Measurements from ENCODE around the gene POLR2A. TPM values are rescaled to one million over a fixed set of nuclear protein-coding genes. Genes with fewer than 3 reads are reported as not detected.

The POLR2A gene
- total RNA-seq, 2 donors from 2014 or later: 83.8 to 100.0 TPM

DNA sequence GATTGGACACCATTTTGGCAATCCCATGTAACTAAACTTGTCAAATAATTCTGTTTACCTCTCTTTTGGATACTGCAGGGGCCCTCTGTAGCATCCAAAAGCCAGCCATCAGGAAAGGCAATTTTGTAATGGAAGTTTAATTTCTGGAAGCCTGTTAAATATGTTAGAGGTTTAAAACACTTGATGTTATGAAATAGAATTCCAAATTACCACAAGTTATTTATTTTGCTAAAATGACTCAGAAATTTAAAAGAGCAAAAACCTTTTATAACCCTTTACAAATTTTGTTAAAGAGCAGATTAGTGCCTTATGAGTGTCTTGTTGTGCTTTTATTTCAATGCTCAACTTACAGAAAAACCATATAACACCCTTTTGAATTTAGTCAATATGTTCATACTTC is 44.7 kb downstream of the POLR2A start:
- no peak for DNase-seq
- no peak for ATAC-seq
- intact Hi-C loops (cut with DNase I, micrococcal nuclease): no loop called here

DNA sequence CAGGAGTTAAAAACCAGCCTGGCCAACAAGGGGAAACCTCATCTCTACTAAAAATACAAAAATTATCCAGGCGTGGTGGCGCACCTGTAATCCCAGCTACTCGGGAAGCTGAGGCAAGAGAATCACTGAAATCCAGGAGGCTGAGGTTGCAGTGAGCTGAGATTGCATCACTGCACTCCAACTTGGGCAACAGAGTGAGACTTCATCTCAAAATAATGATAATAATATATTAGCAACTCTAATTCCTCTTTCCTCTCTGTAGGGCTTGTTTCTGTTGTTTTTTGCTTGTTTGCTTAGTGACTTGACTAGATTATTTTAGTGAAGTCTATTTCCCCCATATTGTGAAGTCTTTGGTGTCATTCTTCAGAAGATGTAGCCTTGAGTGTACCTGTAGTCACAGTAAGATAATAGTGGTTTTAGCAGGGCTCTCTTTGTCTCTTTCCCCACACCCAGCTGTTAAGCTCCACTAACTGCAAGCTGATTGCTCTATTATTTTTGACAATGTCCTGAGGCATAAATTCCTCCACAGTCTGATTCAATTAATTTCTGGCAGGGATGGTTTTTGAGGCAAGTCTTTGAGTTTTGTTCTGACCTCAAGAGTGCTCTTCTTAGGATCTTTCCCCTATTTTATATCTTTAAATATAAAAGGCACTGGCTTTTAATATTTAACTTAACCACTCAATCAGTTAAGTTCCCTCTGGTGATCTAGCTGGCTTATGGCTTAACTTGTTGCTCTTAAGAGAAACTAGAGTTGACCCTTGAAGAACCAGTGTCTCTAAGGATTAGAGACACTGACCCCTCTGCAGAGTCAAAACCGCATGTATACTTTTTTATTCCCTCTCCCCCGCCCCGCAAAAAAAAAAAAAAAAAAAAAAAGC is 46.1 kb downstream of the POLR2A start:
- intact Hi-C loops (cut with DNase I, micrococcal nuclease): no loop called here
- DNase-seq: no peak
- ATAC-seq: no peak

DNA sequence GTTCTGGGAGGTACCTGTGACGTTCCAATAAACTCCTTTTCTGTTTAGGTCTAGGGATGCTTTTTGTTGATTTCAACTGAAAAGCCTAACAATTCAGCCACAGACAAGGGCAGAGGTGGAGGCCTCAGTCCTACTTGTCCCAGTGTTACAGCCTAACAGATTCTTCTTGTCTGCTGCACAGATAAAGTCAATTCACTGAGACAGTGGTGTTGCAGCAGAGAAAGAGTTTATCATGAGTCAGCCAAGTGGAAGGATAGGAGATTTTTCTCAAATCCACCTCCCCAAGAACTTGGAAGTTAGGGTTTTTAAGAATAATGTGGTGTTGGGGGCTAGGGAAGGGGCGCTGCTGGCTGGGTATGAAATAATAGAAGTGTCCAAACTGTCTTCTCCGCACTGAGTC is 53.9 kb downstream of the POLR2A start:
- no peak for DNase-seq
- intact Hi-C loops (cut with DNase I, micrococcal nuclease): no loop called here
- no peak for ATAC-seq

DNA sequence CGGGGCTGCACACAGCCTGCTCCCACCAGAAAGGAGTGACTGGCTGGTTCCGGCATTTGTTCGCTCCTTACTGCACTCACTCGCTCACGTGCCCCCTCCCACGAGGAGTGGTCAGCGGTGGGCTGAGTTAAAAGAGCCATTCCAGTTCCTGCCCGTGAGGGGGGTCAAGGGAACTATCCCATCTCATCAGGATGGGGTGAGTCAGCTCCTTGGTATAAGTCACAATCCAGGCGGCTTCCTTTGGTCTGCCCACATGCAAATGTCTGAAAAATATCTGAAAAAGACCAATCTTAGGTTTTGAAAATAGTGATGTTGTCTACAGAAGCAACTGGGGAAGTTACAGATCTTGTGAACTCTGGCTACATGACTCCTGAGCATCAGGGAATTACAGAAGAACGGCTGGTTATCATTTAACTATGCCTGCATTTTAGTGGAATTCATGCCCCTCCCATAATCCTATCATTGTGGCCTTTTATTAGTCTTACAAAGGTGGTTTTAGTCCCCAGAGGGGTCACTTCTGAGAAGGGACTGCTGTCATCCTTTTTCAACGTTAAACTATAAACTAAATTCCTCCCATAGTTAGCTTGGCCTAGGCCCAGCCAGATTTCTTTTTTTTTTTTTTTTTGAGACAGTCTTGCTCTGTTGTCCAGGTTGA is 54.9 kb downstream of the POLR2A start:
- DNase-seq (no peak), ATAC-seq (no peak)
- intact Hi-C loops (cut with DNase I, micrococcal nuclease): no loop called here

DNA sequence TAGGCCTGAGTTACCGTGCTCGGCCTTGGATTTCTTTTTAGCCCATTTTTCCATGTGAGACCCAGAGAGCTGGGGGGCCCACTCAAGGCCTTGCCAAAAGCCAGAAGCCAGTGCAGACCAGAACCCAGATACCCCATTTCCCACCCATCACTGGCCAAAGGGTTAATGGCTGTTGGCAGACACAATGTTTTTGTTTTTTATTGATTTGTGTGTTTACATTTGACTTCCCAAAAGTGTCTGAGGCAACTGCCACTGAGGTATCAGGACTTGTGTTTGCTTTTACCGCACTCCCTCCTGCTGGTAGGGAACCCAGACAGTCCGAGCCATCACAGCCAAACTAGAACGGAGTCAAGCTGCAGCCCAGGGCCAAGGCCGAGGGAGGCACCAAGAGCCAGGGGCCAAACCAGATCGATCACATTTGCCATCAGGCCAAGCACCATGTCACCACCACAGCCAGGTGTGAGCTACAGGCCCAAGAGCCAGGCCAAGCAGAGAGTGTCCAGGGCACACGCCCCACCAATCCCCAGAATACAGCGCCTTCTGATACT is 57.0 kb downstream of the POLR2A start:
- DNase-seq (no peak), ATAC-seq (no peak)
- intact Hi-C loops (cut with DNase I, micrococcal nuclease): no loop called here

DNA sequence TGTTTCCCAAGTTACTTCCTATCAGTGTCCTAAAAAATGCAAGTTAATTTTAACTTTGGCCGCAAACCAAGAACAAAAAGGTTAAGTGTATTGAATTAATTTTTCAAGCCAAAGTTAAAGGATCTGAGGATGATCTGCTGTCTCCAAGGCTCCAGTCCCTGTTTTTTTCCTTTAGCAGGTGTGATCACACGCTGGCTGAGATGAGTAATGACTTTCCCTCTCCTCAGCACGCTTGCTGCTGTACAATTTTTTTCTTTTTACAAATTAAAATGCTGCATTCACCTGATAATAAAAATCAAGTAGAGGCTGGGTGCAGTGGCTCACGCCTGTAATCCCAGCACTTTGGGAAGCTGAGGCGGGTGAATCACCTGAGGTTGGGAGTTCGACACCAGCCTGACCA is 60.7 kb downstream of the POLR2A start:
- intact Hi-C loops (cut with DNase I, micrococcal nuclease): no loop called here
- ATAC-seq (no peak), DNase-seq (no peak)

DNA sequence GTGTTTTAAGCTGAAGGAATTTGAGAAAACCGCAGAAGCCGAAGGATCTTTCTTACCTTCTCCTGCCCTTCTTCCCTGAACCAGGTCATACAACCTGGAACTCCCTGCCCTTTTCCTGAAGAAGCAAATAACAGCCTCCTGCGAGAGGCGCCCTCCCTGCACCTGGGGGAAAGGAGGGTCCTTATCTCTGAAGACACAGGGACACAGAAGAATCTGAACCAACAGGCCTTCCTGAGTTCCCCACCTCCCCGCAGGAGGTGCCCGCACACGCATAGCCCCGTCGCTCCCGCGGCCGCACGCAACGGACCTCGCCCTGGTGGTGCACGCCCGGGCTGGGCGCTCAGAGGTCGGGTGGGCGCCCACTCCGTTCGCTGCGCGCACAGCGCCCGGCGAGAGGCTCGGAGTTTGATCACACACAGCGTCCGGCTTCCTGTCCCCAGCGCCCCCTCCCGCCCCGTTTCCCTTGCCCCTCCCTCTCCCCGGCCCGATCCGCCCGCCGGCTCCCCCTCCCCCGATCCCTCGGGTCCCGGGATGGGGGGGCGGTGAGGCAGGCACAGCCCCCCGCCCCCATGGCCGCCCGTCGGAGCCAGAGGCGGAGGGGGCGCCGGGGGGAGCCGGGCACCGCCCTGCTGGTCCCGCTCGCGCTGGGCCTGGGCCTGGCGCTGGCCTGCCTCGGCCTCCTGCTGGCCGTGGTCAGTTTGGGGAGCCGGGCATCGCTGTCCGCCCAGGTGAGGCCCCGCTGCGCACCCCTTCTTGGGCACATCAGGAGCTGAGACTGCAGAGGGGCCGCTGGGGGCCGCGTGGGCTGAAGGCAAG is 64.6 kb downstream of the POLR2A start, which contains the start of gene TNFSF12:
TNFSF12 (plus strand) TSS at position 474 of the 816 bp plus-strand sequence; CDS start at position 570, 96 bp downstream.
- peak; percentile 73 for ATAC-seq
- intact Hi-C loops (cut with DNase I, micrococcal nuclease): no loop called here

More for the DNA sequence above, 64.6 kb downstream of the POLR2A start, which contains the start of gene TNFSF12:
- peak; percentile 62 to 81 for DNase-seq

Other genes starting within 250 kb of the POLR2A start
- 10 to 100 TPM; 30.9 to 34.9 TPM for gene DVL2, start 249.8 kb upstream of the POLR2A start, total RNA-seq
- gene PHF23, start 244.9 kb upstream of the POLR2A start, total RNA-seq: 10 to 100 TPM; 33.9 to 44.1 TPM
- 100 to 1,000 TPM; 431 to 505 TPM for gene GABARAP, start 241.9 kb upstream of the POLR2A start, total RNA-seq
- 100 to 1,000 TPM; 108 to 117 TPM for gene CTDNEP1, start 232.6 kb upstream of the POLR2A start, total RNA-seq
- 10 to 100 TPM; 42.4 to 55.4 TPM for gene ELP5, start 232.2 kb upstream of the POLR2A start, total RNA-seq
- gene CLDN7, start 221.9 kb upstream of the POLR2A start, total RNA-seq: 1,000 to 10,000 TPM in 1 of 2 donors, 100 to 1,000 TPM in 1; 997 to 1,004 TPM
- gene SLC2A4, start 202.6 kb upstream of the POLR2A start, total RNA-seq: 1 to 10 TPM; 1.4 to 9.7 TPM
- gene YBX2, start 189.7 kb upstream of the POLR2A start, total RNA-seq: 10 to 100 TPM; 19.7 to 23.6 TPM
- 100 to 1,000 TPM; 330 to 413 TPM for gene EIF5A, start 176.7 kb upstream of the POLR2A start, total RNA-seq
- gene GPS2, start 169.0 kb upstream of the POLR2A start, total RNA-seq: 10 to 100 TPM; 71.2 to 72.4 TPM
- 10 to 100 TPM; 32.7 to 44.5 TPM for gene NEURL4, start 155.0 kb upstream of the POLR2A start, total RNA-seq
- gene ACAP1, start 147.8 kb upstream of the POLR2A start, total RNA-seq: 1 to 10 TPM; 4.1 to 9.0 TPM
- 10 to 100 TPM in 1 of 2 donors, 1 to 10 TPM in 1; 9.4 to 10.1 TPM for gene KCTD11, start 132.2 kb upstream of the POLR2A start, total RNA-seq
- not detected for gene TMEM95, start 129.2 kb upstream of the POLR2A start, total RNA-seq
- 10 to 100 TPM; 22.2 to 24.9 TPM for gene TNK1, start 103.3 kb upstream of the POLR2A start, total RNA-seq
- gene PLSCR3, start 89.8 kb upstream of the POLR2A start, total RNA-seq: 10 to 100 TPM in 1 of 2 donors, 1 to 10 TPM in 1; 8.9 to 10.2 TPM
- gene TMEM256, start 80.3 kb upstream of the POLR2A start, total RNA-seq: 10 to 100 TPM; 70.8 to 81.0 TPM
- gene NLGN2, start 76.5 kb upstream of the POLR2A start, total RNA-seq: 1 to 10 TPM; 2.7 to 6.6 TPM
- not detected for gene SPEM1, start 64.0 kb upstream of the POLR2A start, total RNA-seq
- gene SPEM2, start 58.8 kb upstream of the POLR2A start, total RNA-seq: not detected
- gene SPEM3, start 55.5 kb upstream of the POLR2A start, total RNA-seq: not detected
- 10 to 100 TPM; 19.3 to 20.5 TPM for gene TMEM102, start 48.9 kb upstream of the POLR2A start, total RNA-seq
- gene FGF11, start 44.9 kb upstream of the POLR2A start, total RNA-seq: 1 to 10 TPM; 1.2 to 2.3 TPM
- gene CHRNB1, start 39.3 kb upstream of the POLR2A start, total RNA-seq: 10 to 100 TPM in 1 of 2 donors, 1 to 10 TPM in 1; 9.6 to 10.7 TPM
- 10 to 100 TPM; 17.5 to 25.0 TPM for gene ZBTB4, start 4.7 kb upstream of the POLR2A start, total RNA-seq
- gene SLC35G6, start 2.9 kb upstream of the POLR2A start, total RNA-seq: not detected
- gene TNFSF12, start 64.7 kb downstream of the POLR2A start, total RNA-seq: 10 to 100 TPM in 1 of 2 donors, 1 to 10 TPM in 1; 9.8 to 17.3 TPM
- 100 to 1,000 TPM in 1 of 2 donors, 10 to 100 TPM in 1; 77.2 to 121 TPM for gene TNFSF13, start 74.4 kb downstream of the POLR2A start, total RNA-seq
- 10 to 100 TPM; 30.9 to 34.1 TPM for gene SENP3, start 77.6 kb downstream of the POLR2A start, total RNA-seq
- 10 to 100 TPM; 35.0 to 74.0 TPM for gene CD68, start 95.3 kb downstream of the POLR2A start, total RNA-seq
- 10 to 100 TPM; 79.2 to 89.6 TPM for gene MPDU1, start 99.5 kb downstream of the POLR2A start, total RNA-seq
- under 1 TPM; 0.58 to 0.84 TPM for gene SOX15, start 105.7 kb downstream of the POLR2A start, total RNA-seq
- 10 to 100 TPM; 24.9 to 29.5 TPM for gene FXR2, start 130.5 kb downstream of the POLR2A start, total RNA-seq
- 10 to 100 TPM; 60.8 to 78.3 TPM for gene SAT2, start 143.5 kb downstream of the POLR2A start, total RNA-seq
- gene SHBG, start 145.8 kb downstream of the POLR2A start, total RNA-seq: not detected
- gene ATP1B2, start 166.6 kb downstream of the POLR2A start, total RNA-seq: 1 to 10 TPM in 1 of 2 donors, under 1 TPM in 1; 0.55 to 1.4 TPM
- 10 to 100 TPM; 47.3 to 60.0 TPM for gene TP53, start 203.1 kb downstream of the POLR2A start, total RNA-seq
- 1 to 10 TPM; 6.4 to 9.7 TPM for gene WRAP53, start 204.1 kb downstream of the POLR2A start, total RNA-seq
- gene EFNB3, start 220.8 kb downstream of the POLR2A start, total RNA-seq: under 1 TPM; 0.25 to 0.34 TPM
- under 1 TPM; 0.22 to 0.61 TPM for gene DNAH2, start 233.4 kb downstream of the POLR2A start, total RNA-seq

Measured in left colon (tissue), 2 donors.